Epithelial cell of esophagus (primary cell): Measurements from ENCODE around the gene TRAF7.

Experiments
- DNase-seq: peaks from one replicate; pipeline ENCODE4 v3.0.0; 2010; ENCODE audit warnings: low read depth
- H3K4me3 ChIP-seq: 2 replicates; pipeline ENCODE4 v1.5.1; 2011; ENCODE audit warnings: mild to moderate bottlenecking, low read length, control low read depth
- TF ChIP-seq, protein P1 (sequence below): IDR thresholded peaks from 2 replicates; pipeline ENCODE4 v1.5.1; 2011; ENCODE audit warnings: low read depth, mild to moderate bottlenecking, low read length, control low read depth, inconsistent platforms; ENCODE audit not compliant: insufficient read depth; ENCODE audit errors: missing control alignments

Gene TRAF7

DNA sequence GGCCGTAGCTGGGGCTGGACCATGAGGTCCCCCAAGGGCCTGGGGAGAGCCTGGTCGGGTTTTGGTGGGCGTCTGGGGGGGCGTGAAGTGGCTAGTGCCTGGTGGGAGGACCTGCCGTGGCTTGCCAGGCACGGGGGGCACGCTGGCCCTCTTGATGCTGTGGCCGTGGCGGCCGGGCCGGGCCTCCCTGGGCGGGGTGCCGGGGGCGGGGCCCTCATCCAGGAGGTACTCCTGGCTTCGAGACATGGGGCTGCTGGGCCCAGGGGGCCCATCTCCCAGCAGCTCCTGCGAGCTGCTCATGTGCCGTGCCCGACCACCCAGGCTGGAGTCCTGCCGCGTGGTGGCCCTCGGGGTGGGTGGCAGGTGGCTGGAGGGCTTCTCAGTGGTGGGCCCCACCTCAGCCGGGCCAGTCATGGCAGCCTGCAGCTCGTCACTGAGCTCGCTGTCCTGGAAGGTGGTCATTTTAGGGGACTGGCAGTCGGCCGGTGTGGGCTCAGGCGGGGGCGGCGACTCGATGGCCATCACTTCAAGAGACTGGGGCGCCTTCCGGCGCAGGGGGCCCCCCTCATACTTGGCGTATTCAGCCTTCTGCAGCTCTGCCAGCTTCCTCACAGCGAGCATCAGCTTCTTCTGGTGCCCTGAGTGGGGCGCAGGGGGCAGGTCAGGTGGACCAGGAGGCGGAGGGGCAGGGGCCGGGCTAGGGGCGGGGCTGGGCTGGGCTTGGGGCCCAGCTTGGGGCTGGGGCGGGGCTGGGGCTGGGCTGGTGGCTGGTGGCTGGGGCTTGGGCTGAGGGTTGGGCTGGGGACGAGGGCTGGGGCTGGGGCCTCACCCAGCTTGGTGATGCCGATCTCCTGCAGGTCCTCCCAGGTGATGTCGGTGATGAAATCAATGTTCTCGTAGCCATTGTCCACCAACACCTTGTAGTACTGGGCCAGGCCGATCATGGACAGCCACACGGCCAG lies 25.7 kb downstream of the TRAF7 start:
- TF ChIP-seq, protein P1, sequence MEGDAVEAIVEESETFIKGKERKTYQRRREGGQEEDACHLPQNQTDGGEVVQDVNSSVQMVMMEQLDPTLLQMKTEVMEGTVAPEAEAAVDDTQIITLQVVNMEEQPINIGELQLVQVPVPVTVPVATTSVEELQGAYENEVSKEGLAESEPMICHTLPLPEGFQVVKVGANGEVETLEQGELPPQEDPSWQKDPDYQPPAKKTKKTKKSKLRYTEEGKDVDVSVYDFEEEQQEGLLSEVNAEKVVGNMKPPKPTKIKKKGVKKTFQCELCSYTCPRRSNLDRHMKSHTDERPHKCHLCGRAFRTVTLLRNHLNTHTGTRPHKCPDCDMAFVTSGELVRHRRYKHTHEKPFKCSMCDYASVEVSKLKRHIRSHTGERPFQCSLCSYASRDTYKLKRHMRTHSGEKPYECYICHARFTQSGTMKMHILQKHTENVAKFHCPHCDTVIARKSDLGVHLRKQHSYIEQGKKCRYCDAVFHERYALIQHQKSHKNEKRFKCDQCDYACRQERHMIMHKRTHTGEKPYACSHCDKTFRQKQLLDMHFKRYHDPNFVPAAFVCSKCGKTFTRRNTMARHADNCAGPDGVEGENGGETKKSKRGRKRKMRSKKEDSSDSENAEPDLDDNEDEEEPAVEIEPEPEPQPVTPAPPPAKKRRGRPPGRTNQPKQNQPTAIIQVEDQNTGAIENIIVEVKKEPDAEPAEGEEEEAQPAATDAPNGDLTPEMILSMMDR = no peak
- DNase-seq = no peak
- H3K4me3 ChIP-seq = no peak overlapping the region

GRCh38 chr16:2181952-2182351 lies 26.4 kb downstream of the TRAF7 start:
- DNase-seq = no peak
- TF ChIP-seq, protein P1 = no peak
- no peak overlapping the region for H3K4me3 ChIP-seq

- no peak for DNase-seq
- no peak overlapping the region for H3K4me3 ChIP-seq
- TF ChIP-seq, protein P1 = no peak
Measured at GRCh38 chr16:2183671-2184070, 28.1 kb downstream of the TRAF7 start.

- no peak for DNase-seq
- TF ChIP-seq, protein P1 = no peak
- no peak overlapping the region for H3K4me3 ChIP-seq
Measured at GRCh38 chr16:2184346-2184745, 28.8 kb downstream of the TRAF7 start.

DNA sequence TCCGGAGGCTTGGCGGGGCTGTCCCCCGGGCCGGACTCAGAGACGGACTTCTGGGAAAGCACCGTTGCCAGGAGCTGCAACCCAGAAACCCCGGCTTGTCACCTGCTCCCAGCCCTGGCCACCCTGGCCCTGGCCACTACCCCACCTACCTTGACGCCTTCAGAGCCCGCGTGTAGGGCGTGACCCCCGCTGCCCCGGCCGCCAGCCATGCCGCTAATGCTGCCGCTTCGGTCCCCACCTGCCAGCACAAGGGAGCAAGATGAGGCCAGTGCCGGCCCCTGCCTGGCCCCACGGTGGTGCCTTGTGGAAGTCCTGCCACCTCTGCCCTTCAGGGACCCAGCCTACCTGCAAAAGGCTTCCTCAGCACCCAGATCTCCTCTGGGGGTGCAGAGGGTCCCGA lies 29.4 kb downstream of the TRAF7 start:
- no peak overlapping the region for H3K4me3 ChIP-seq

GRCh38 chr16:2186064-2186463 lies 30.5 kb downstream of the TRAF7 start:
- TF ChIP-seq, protein P1 = no peak
- H3K4me3 ChIP-seq = no peak overlapping the region

More for the DNA sequence above, 29.4 kb downstream of the TRAF7 start:
- TF ChIP-seq, protein P1 = no peak
- DNase-seq = no peak

More at GRCh38 chr16:2186064-2186463, 30.5 kb downstream of the TRAF7 start:
- no peak for DNase-seq
